GM12801 (cell line): Measurements from ENCODE around the gene DAGLA.

ENCODE experiments used
- CTCF ChIP-seq: IDR thresholded peaks from one replicate; pipeline ENCODE4 v1.5.1; 2011; ENCODE audit warnings: control low read depth; ENCODE audit not compliant: insufficient read length; ENCODE audit errors: extremely low read depth

The DAGLA gene

DNA sequence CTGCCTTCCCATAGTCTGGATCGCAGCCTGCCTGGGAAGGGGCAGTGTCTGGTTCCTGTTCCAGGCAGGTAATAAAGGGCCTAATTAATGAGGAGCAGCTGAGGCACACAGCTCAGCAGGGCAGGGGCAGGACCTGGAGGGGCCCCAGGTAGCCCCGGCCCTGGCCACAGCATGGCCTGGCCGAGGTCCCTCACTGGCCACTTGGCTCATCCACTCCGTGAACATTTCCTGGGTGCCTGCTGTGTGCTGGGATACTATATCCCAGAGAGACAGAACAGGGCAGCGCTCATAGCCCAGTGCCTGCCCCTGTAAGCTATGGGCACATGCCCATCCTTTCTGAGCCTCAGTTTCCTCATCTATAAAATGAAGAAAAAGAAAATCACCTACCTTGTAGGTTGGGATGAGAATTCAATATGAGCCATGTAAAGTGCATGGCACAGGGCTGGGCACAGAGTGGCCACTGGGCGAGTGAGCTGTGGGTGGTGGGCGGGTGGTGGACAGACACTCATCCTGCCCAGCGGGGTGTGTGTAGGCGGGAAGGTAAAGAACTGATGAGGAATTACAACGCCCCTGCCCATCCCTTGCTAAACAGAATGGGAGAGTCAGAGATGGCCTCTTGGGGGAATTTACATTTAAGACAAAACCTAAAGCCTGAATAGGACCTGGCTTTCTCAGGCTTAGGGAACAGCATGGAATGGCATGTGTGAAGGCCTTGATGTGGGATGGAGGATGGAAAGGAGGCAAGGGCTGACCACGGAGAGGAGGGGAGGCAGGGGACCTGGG, 81.4 kb downstream of the DAGLA start:
- no peak for TF ChIP-seq CTCF

DNA sequence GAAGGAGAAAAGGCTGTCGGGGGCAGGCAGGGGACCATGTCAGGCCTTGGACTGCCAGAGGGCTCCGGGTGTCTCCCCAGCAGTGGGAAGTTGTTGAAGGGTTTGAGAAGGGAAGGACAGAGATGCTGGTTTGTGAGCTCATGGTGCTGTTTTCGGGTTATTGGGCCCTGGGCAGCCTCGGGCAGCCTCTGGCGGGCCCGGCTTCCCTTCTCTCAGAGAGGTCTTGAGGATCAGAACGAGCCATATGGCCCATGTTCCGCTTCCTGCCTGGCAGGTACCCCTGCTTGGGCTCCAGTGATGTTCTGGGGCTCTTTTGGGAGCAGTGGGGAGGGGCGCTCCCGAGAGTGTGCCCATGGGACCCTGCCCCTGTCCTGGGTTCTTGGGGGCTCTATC, 82.0 kb downstream of the DAGLA start:
- no peak for TF ChIP-seq CTCF

DNA sequence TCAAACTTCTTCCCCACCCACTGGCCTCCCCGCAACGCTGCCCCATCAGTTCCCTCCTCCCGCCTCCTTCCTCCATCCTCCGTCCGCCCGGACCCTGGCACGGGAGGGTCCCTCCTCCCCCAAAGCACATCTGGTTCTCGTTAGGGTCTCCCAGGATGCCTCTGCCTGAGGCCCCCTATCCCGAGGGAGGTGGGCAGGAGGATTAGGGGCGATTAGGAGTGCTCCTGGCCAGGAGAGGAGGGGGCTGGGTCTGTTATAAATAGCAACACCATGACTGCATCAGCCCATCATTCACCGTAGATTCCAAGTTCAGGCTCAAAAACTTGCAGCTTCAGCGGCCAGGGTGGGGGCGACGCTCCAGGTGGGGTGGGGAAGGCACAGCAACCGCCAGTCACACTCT, 82.6 kb downstream of the DAGLA start:
- no peak for TF ChIP-seq CTCF

GRCh38 chr11:61763930-61764605, 83.9 kb downstream of the DAGLA start:
- no peak for TF ChIP-seq CTCF

DNA sequence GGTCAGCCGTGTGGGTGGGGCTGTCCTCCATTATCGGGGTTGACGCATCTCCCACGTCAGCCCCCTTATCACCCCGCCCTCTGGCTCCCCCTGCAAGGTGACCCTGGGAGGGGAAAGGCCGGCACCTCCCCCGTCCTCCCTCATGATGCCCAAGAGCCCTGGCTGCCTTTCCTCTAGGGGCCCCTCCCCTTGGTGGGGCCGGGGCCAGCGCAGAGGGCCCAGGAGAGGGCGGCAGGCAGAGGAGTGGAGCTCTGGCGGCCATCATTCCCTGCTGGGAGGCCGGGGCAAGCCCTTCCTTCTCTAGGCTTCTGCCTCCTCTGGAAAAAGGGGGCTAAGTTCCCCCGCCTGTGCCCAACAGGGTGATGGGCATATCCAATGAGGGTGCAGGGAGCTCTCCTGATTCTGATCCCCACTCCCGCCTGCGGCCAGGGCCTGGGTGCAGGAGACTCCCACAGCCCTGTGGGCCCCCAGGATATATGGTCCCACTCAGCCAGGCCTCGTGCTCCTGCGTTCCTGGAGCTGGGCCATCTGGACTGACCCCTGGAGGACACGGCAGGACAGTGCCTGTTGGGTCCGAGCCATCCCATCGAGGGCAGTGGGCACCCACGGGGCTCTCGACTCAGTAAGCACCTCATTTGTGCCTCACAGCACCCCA, 84.5 kb downstream of the DAGLA start:
- TF ChIP-seq CTCF, result no peak

- TF ChIP-seq CTCF, result no peak
Measured at GRCh38 chr11:61765550-61766253, 85.5 kb downstream of the DAGLA start.

DNA sequence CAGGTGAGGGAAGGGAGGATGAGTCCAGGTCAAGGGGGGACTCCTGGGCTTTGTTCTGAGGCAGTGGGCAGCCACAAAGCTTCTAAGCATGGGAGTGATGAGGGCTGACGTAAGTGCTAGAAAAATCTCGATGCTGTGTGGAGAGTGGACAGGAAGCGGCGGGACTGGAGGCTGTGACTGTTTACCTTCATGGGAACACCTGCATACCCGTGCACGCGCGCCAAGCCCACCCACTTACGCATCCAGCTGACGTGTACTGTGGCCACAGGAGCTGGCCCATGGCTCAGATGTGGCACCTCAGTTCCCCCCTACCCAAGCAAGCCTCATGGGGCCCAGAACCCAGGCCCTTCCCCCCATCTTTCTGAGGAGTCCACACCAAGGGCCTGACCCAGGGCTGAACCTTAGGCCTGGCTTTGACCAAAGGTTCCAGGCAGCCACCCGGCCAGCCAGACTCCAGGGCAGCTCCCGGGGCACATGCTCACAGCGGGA, 86.2 kb downstream of the DAGLA start:
- TF ChIP-seq CTCF, result no peak
